HEK293 (cell line): ENCODE measurements around the gene TYW5.

ENCODE experiments used
- TCF7L2 ChIP-seq: IDR thresholded peaks from 2 replicates; pipeline ENCODE4 v1.6.1; 2011; ENCODE audit warnings: low read depth, mild to moderate bottlenecking, inconsistent platforms, low read length, moderate library complexity, borderline replicate concordance
- YY1 ChIP-seq: fragments of 450-650 bp; formaldehyde crosslinking; IDR thresholded peaks from 2 replicates; pipeline ENCODE4 v1.5.1; 2018; ENCODE audit warnings: missing biosample characterization, missing genetic modification characterization
- ZNF335 ChIP-seq: fragments of 450-650 bp; formaldehyde crosslinking; conservative IDR thresholded peaks from 2 replicates; pipeline ENCODE4 v1.5.1; 2016; ENCODE audit warnings: missing biosample characterization, missing genetic modification characterization
- ZNF692 ChIP-seq: fragments of 450-650 bp; formaldehyde crosslinking; IDR thresholded peaks from 2 replicates; pipeline ENCODE4 v1.5.1; 2016; ENCODE audit warnings: missing biosample characterization, missing genetic modification characterization
- TF ChIP-seq, protein P1 (sequence below): fragments of 450-650 bp; formaldehyde crosslinking; IDR thresholded peaks from 2 replicates; pipeline ENCODE4 v1.5.1; 2016; ENCODE audit warnings: missing biosample characterization, missing genetic modification characterization
- TF ChIP-seq, protein P2 (sequence below): fragments of 450-650 bp; formaldehyde crosslinking; optimal IDR thresholded peaks from 2 replicates; pipeline ENCODE3; 2016; ENCODE audit warnings: missing biosample characterization, mild to moderate bottlenecking, missing genetic modification characterization

DNA sequence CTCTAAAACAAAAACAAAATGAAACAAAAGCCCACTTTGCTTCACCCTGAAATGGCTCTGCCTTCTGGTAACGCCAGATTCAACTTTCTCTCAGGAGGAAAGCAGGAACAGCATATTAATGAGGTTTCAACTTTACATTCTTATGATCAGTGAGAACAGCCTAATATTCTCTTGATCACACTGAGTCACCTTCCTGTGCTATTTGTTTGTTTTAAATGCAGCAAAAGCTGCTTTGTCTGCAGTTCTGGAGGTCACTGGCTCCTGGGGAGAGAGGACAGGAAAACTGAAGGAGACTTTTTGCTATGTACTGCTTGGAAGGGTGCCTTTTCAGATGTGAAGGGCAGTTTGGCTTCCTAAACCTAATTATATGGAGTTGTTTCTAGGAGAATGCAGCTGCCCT, 48.2 kb upstream of the TYW5 start:
- TF ChIP-seq YY1 (tag by site-specific recombination) (no peak), TCF7L2 (no peak), ZNF335 (tag by site-specific recombination) (no peak), ZNF692 (tag by site-specific recombination) (no peak)
- TF ChIP-seq, protein P1, sequence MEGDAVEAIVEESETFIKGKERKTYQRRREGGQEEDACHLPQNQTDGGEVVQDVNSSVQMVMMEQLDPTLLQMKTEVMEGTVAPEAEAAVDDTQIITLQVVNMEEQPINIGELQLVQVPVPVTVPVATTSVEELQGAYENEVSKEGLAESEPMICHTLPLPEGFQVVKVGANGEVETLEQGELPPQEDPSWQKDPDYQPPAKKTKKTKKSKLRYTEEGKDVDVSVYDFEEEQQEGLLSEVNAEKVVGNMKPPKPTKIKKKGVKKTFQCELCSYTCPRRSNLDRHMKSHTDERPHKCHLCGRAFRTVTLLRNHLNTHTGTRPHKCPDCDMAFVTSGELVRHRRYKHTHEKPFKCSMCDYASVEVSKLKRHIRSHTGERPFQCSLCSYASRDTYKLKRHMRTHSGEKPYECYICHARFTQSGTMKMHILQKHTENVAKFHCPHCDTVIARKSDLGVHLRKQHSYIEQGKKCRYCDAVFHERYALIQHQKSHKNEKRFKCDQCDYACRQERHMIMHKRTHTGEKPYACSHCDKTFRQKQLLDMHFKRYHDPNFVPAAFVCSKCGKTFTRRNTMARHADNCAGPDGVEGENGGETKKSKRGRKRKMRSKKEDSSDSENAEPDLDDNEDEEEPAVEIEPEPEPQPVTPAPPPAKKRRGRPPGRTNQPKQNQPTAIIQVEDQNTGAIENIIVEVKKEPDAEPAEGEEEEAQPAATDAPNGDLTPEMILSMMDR: no peak
- TF ChIP-seq, protein P2, sequence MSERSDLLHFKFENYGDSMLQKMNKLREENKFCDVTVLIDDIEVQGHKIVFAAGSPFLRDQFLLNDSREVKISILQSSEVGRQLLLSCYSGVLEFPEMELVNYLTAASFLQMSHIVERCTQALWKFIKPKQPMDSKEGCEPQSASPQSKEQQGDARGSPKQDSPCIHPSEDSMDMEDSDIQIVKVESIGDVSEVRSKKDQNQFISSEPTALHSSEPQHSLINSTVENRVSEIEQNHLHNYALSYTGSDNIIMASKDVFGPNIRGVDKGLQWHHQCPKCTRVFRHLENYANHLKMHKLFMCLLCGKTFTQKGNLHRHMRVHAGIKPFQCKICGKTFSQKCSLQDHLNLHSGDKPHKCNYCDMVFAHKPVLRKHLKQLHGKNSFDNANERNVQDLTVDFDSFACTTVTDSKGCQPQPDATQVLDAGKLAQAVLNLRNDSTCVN (tag by site-specific recombination): no peak
